Fibroblast of pulmonary artery (primary cell): ENCODE data around the gene KIAA0586.

ENCODE experiments used
- DNase-seq: peaks from one replicate; pipeline ENCODE4 v3.0.0-alpha.2; 2010; ENCODE audit warnings: low read depth
- H3K4me3 ChIP-seq: replicated peaks from 2 replicates; pipeline ENCODE4 v1.5.1; 2011; ENCODE audit warnings: low read depth, mild to moderate bottlenecking, control low read depth, low read length, moderate library complexity
- CTCF ChIP-seq: IDR thresholded peaks from 2 replicates; pipeline ENCODE4 v1.5.1; 2011; ENCODE audit warnings: mild to moderate bottlenecking, control low read depth, low read length, inconsistent platforms; ENCODE audit errors: missing control alignments

KIAA0586 gene

GRCh38 chr14:58479975-58480374 lies 52.5 kb downstream of the KIAA0586 start:
- no peak for DNase-seq
- H3K4me3 ChIP-seq = no peak overlapping the region
- no peak for TF ChIP-seq CTCF

GRCh38 chr14:58484176-58484575 lies 56.7 kb downstream of the KIAA0586 start:
- no peak overlapping the region for H3K4me3 ChIP-seq
- no peak for DNase-seq
- no peak for TF ChIP-seq CTCF

- peak; percentile 41 for DNase-seq
- no peak for TF ChIP-seq CTCF
- H3K4me3 ChIP-seq = no peak overlapping the region
Measured at GRCh38 chr14:58488550-58488949, 61.0 kb downstream of the KIAA0586 start.

- peak; percentile 59 for DNase-seq
- no peak for TF ChIP-seq CTCF
- no peak overlapping the region for H3K4me3 ChIP-seq
Measured at GRCh38 chr14:58491593-58491992, 64.1 kb downstream of the KIAA0586 start.

GRCh38 chr14:58492044-58492443 lies 64.5 kb downstream of the KIAA0586 start:
- no peak for DNase-seq
- no peak for TF ChIP-seq CTCF
- no peak overlapping the region for H3K4me3 ChIP-seq

GRCh38 chr14:58501214-58501816 lies 73.8 kb downstream of the KIAA0586 start:
- H3K4me3 ChIP-seq = no peak overlapping the region
- TF ChIP-seq CTCF = peak; percentile 94
- DNase-seq = peak; percentile 92

- H3K4me3 ChIP-seq = no peak overlapping the region
- no peak for TF ChIP-seq CTCF
- no peak for DNase-seq
Measured at GRCh38 chr14:58513272-58513671, 85.8 kb downstream of the KIAA0586 start.
